Chondrocyte (in vitro differentiated cells): ENCODE data around the gene SLC9A3. TPM values are rescaled to one million over a fixed set of nuclear protein-coding genes. Genes with fewer than 3 reads are reported as not detected.

ENCODE experiments used
- DNase-seq: peaks from one replicate; pipeline ENCODE4 v3.0.0; 2021; ENCODE audit warnings: mixed read lengths, low spot score
- H3K27ac Mint-ChIP-seq: one replicate; pipeline ENCODE4 v1.8.0; 2021; ENCODE audit warnings: mild to moderate bottlenecking, moderate library complexity, mixed read lengths; ENCODE audit not compliant: unreplicated experiment
- H3K27me3 Mint-ChIP-seq: 2 replicates; pipeline ENCODE4 v1.8.0; 2021; ENCODE audit warnings: low read depth, mixed read lengths
- H3K36me3 Mint-ChIP-seq: 2 replicates; pipeline ENCODE4 v1.8.0; 2021; ENCODE audit warnings: low read depth, mixed read lengths
- H3K4me1 Mint-ChIP-seq: 2 replicates; pipeline ENCODE4 v1.8.0; 2021; ENCODE audit warnings: low read depth, mild to moderate bottlenecking, mixed read lengths
- H3K4me3 Mint-ChIP-seq: one replicate; pipeline ENCODE4 v1.8.0; 2021; ENCODE audit warnings: mild to moderate bottlenecking, moderate library complexity, mixed read lengths; ENCODE audit not compliant: unreplicated experiment
- H3K9me3 Mint-ChIP-seq: 2 replicates; pipeline ENCODE4 v1.8.0; 2021; ENCODE audit warnings: low read depth, mixed read lengths
- CTCF ChIP-seq: fragments of 200-600 bp; sonication (generic); IDR thresholded peaks from 2 replicates; pipeline ENCODE4 v1.5.0; 2021; ENCODE audit warnings: antibody characterized with exemption, mild to moderate bottlenecking, moderate library complexity
- total RNA-seq: library from RNA; stranded (reverse); gene quantifications from 3 replicates; pipeline ENCODE4 v1.2.1, GENCODE V29; 2021

The SLC9A3 gene
- total RNA-seq, 1 donor from 2014 or later: 0.95 TPM

GRCh38 chr5:470961-471749 lies 53.1 kb downstream of the SLC9A3 start:
- TF ChIP-seq CTCF: no peak
- Mint-ChIP-seq H3K4me1 (peaks cover 14% of the 10 kb centered on the region), H3K27me3 (no peaks in the 10 kb centered on the region)

GRCh38 chr5:469752-470483 lies 54.3 kb downstream of the SLC9A3 start:
- H3K36me3 Mint-ChIP-seq: peaks cover 5% of the 10 kb centered on the region
- no peak overlapping the region for H3K27ac Mint-ChIP-seq
- no peaks in the 10 kb centered on the region for H3K9me3 Mint-ChIP-seq
- H3K27me3 Mint-ChIP-seq: no peaks in the 10 kb centered on the region
- H3K4me1 Mint-ChIP-seq: peaks cover 14% of the 10 kb centered on the region
- no peak overlapping the region for H3K4me3 Mint-ChIP-seq
- no peak for TF ChIP-seq CTCF
- DNase-seq: peak; percentile 60

More at GRCh38 chr5:470961-471749, 53.1 kb downstream of the SLC9A3 start:
- Mint-ChIP-seq H3K4me3 (peak overlapping the region; percentile 72), H3K36me3 (peaks cover 3% of the 10 kb centered on the region), H3K9me3 (no peaks in the 10 kb centered on the region), H3K27ac (peak overlapping the region; percentile 18)
- DNase-seq: peak; percentile 81

- Mint-ChIP-seq H3K27ac (no peak overlapping the region), H3K36me3 (peaks cover 8% of the 10 kb centered on the region), H3K4me3 (no peak overlapping the region), H3K9me3 (no peaks in the 10 kb centered on the region), H3K4me1 (peaks cover 7% of the 10 kb centered on the region), H3K27me3 (no peaks in the 10 kb centered on the region)
- peak; percentile 68 for DNase-seq
- no peak for TF ChIP-seq CTCF
Measured at GRCh38 chr5:468401-468800, 55.8 kb downstream of the SLC9A3 start.

- peaks cover 16% of the 10 kb centered on the region for H3K36me3 Mint-ChIP-seq
- no peaks in the 10 kb centered on the region for H3K27me3 Mint-ChIP-seq
- no peak overlapping the region for H3K27ac Mint-ChIP-seq
- no peak overlapping the region for H3K4me3 Mint-ChIP-seq
- no peaks in the 10 kb centered on the region for H3K9me3 Mint-ChIP-seq
- peaks cover 4% of the 10 kb centered on the region for H3K4me1 Mint-ChIP-seq
- DNase-seq: peak; percentile 83
- TF ChIP-seq CTCF: no peak
Measured at GRCh38 chr5:466661-467310, 57.5 kb downstream of the SLC9A3 start.
